BJ (cell line): ENCODE data around the gene UNK. TPM values are rescaled to one million over a fixed set of nuclear protein-coding genes. Genes with fewer than 3 reads are reported as not detected.

Experiments
- CTCF ChIA-PET: fragments of 350-600 bp; formaldehyde crosslinking; extraction: SDS; loops from one replicate; lab custom pipeline; 2021; ENCODE audit warnings: antibody characterized with exemption, inconsistent platforms; lab: Yijun Ruan, JAX
- POLR2A ChIA-PET: fragments of 300-600 bp; sonication (Branson Sonifier 250); formaldehyde crosslinking; extraction: SDS; loops from one replicate; lab custom pipeline; 2021; ENCODE audit warnings: antibody characterized with exemption; lab: Charles Lee
- DNase-seq: peaks from one replicate; pipeline ENCODE4 v3.0.0-alpha.2; 2011; ENCODE audit warnings: low read depth
- H3K27me3 ChIP-seq: 2 replicates; pipeline ENCODE4 v1.6.0; 2011; ENCODE audit warnings: low read length; ENCODE audit not compliant: control insufficient read depth, insufficient read depth
- H3K36me3 ChIP-seq: 2 replicates; pipeline ENCODE4 v1.5.1; 2011; ENCODE audit warnings: low read length; ENCODE audit not compliant: control insufficient read depth, insufficient read depth
- H3K4me3 ChIP-seq: 2 replicates; pipeline ENCODE4 v1.5.1; 2011; ENCODE audit warnings: low read depth, mild to moderate bottlenecking, control low read depth, low read length
- polyA plus RNA-seq: library from polyadenylated mRNA; depleted of rRNA; stranded (reverse); fragments of >200 nt; gene quantifications from 2 replicates; pipeline ENCODE4 v1.2.3, GENCODE V29; 2011
- TF ChIP-seq, protein P1 (sequence below): IDR thresholded peaks from 2 replicates; pipeline ENCODE4 v1.5.1; 2011; ENCODE audit warnings: low read depth, mild to moderate bottlenecking, control low read depth, inconsistent platforms, low read length, moderate library complexity; ENCODE audit not compliant: insufficient read depth

UNK gene
- polyA plus RNA-seq, 1 experiment = 7.2 TPM

- POLR2A ChIA-PET = interaction anchor here (1.4 kb wide), 1 partner anchor 8 kb away, joined by 12 read pairs; no protein-coding TSS in a partner anchor
- TF ChIP-seq, protein P1, sequence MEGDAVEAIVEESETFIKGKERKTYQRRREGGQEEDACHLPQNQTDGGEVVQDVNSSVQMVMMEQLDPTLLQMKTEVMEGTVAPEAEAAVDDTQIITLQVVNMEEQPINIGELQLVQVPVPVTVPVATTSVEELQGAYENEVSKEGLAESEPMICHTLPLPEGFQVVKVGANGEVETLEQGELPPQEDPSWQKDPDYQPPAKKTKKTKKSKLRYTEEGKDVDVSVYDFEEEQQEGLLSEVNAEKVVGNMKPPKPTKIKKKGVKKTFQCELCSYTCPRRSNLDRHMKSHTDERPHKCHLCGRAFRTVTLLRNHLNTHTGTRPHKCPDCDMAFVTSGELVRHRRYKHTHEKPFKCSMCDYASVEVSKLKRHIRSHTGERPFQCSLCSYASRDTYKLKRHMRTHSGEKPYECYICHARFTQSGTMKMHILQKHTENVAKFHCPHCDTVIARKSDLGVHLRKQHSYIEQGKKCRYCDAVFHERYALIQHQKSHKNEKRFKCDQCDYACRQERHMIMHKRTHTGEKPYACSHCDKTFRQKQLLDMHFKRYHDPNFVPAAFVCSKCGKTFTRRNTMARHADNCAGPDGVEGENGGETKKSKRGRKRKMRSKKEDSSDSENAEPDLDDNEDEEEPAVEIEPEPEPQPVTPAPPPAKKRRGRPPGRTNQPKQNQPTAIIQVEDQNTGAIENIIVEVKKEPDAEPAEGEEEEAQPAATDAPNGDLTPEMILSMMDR = no peak
- CTCF ChIA-PET = interaction anchor here (1.1 to 8.1 kb wide), 5 partner anchors 9 to 109 kb away, joined by 3 to 48 read pairs (median 3); partner anchors contain the start of gene GALK1
- Histone ChIP-seq H3K27me3 (no peaks in the 10 kb centered on the region), H3K36me3 (peaks cover 13% of the 10 kb centered on the region), H3K4me3 (no peak overlapping the region)
- DNase-seq = no peak
Measured at GRCh38 chr17:75773808-75774470, 10.7 kb upstream of the UNK start.

GRCh38 chr17:75774471-75774990 is 10.1 kb upstream of the UNK start:
- POLR2A ChIA-PET = interaction anchor here (1.4 kb wide), 1 partner anchor 9 kb away, joined by 12 read pairs; no protein-coding TSS in a partner anchor
- CTCF ChIA-PET = interaction anchor here (1.0 to 8.1 kb wide), 4 partner anchors 10 to 109 kb away, joined by 3 to 48 read pairs (median 3); partner anchors contain the start of gene GALK1
- TF ChIP-seq, protein P1 = no peak
- Histone ChIP-seq H3K4me3 (no peak overlapping the region), H3K27me3 (no peaks in the 10 kb centered on the region), H3K36me3 (peaks cover 14% of the 10 kb centered on the region)
- DNase-seq = no peak

- Histone ChIP-seq H3K36me3 (peaks cover 14% of the 10 kb centered on the region), H3K27me3 (no peaks in the 10 kb centered on the region), H3K4me3 (no peak overlapping the region)
- ChIA-PET CTCF (interaction anchor here (1.0 to 8.1 kb wide), 4 partner anchors 11 to 108 kb away, joined by 3 to 48 read pairs (median 3); partner anchors contain the start of gene GALK1), POLR2A (interaction anchor here (1.4 kb wide), 1 partner anchor 10 kb away, joined by 12 read pairs; no protein-coding TSS in a partner anchor)
- TF ChIP-seq, protein P1 = no peak
- DNase-seq = no peak
Measured at GRCh38 chr17:75774991-75775668, 9.5 kb upstream of the UNK start.

DNA sequence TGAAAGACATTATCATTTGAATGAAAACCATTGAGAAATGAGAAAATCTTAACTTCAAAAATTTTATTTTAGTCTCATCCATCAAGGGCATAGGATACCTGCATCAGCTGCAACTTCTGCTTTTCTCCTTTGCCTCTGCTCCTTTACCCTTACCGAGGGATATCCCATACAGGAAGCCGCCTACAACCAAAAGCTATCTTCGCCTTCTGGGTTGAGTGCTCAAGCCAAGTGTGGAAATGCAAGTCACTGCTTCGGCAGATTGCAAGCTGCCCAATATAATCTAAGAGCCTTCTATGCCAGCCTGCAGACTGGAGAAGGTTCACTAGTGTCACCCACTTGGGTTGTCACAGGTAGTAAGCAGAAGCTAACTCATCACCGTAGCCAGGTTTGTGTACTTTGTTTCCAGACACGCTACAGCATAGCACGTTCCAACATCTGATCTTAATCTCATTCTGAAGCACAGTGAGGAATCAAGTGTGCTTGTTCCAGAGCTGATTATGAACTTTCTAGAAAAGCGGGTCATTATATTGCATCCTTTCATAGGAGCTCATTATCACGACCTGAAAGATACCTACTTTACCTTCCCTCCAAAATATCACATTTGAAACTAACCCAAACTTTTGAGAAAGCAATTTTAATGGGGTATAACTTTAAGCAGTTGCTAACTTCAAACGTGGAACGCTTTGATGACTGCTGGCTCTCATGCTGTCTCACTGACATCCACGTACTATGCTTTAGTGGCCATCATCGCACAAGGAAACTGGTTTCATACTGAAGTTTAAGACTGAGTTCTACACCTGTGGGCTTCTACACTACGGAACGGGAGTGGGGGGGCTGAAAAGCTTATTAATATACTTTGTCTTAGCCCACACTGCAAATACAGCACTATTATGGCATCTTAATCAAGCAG is 8.0 kb upstream of the UNK start:
- POLR2A ChIA-PET = interaction anchor here (0.5 to 1.0 kb wide), 4 partner anchors 9 to 29 kb away, joined by 3 to 4 read pairs (median 4); partner anchors contain the start of gene GALK1
- CTCF ChIA-PET = interaction anchor here (0.8 to 8.1 kb wide), 7 partner anchors 13 to 225 kb away, joined by 3 to 48 read pairs (median 4); partner anchors contain the start of genes GALK1 and TRIM65
- DNase-seq = no peak
- Histone ChIP-seq H3K27me3 (no peaks in the 10 kb centered on the region), H3K36me3 (peaks cover 14% of the 10 kb centered on the region), H3K4me3 (peak overlapping the region; percentile 15; the same call in 1 of the 2 replicates)
- TF ChIP-seq, protein P1 = no peak
